Activated CD4-positive, CD25-positive, alpha-beta regulatory T cell treated with anti-CD3 and anti-CD28 coated beads, Interleukin-2, amount 50 U/mL, for 24 hours (primary cell): ENCODE results near the gene ZGRF1.
"Not testable (repeated sequence)": the region's sequence is repeated elsewhere in the genome, so short reads cannot be mapped to it uniquely, and the experiment has no call there.

Experiments
- ATAC-seq, 2 donors: fragments of 150-1000 bp; cut with Tn5 transposase; one replicate each; pipeline ENCODE4 v1.10.0; 2021; ENCODE audit warnings: mild to moderate bottlenecking in 1 of 2, moderate library complexity in 1 of 2

Gene ZGRF1

GRCh38 chr4:112546476-112546875 is 90.2 kb downstream of the ZGRF1 start:
- ATAC-seq = no peak

GRCh38 chr4:112545346-112545745 is 91.4 kb downstream of the ZGRF1 start:
- ATAC-seq = no peak

GRCh38 chr4:112540695-112541094 is 96.0 kb downstream of the ZGRF1 start:
- ATAC-seq = no peak

DNA sequence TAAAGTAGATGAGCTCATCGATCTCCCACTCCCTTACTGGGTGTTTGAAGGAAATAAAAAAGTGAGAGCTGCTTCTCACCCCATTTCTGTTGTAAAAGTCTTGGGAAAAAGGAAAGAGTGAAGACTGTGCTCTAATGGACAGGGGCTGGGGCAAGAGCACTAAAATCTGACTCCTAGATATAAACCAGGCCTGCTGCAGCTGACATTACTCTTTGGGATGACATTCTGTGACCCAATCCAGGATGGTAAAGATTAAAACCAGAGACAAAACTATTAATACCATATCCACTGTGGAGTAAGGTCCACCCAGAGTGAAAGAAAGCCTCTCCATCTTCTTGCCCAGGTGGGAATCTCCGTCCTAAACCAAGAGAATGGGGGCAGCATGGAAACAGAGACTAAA is 100.6 kb downstream of the ZGRF1 start:
- ATAC-seq = no peak

GRCh38 chr4:112532267-112532666 is 104.4 kb downstream of the ZGRF1 start:
- no peak for ATAC-seq

DNA sequence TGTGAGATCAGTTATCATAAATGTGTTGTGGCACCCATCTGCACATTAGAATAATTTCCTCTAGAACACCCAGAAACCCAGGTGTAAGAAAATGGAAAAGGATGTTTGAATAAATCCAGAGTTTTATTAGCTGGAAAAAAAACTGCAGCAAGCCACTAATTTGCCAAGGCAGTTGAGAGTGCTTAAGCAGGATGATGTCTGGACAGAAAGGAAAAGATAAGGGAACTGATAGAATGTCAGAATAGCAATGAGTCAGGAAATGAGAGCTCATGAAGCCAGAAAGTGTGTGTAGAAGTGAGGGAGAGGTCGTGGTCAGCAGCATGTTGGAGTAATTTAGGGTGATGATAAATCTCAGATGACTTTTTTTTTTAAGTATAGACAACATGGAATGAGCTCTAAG is 105.6 kb downstream of the ZGRF1 start:
- ATAC-seq = no peak

DNA sequence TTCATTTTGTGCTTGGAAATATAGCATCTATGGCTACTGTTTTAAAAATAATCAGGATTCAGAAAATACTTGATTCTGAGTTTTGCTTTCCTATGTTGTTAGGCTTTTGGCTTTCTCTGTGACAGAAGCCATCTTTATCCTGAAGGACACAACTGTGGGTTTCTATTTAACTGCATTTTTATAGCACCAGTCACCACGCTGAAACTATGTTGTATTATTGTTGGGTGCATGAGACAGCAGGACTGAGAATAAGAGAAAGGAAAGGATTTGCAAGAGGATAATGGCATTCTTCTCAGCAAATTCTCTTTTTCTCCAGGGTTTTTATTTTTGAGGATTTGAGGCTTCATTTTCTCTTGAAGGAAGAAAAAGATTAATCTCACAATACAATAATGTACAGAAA is 110.6 kb downstream of the ZGRF1 start:
- no peak for ATAC-seq

DNA sequence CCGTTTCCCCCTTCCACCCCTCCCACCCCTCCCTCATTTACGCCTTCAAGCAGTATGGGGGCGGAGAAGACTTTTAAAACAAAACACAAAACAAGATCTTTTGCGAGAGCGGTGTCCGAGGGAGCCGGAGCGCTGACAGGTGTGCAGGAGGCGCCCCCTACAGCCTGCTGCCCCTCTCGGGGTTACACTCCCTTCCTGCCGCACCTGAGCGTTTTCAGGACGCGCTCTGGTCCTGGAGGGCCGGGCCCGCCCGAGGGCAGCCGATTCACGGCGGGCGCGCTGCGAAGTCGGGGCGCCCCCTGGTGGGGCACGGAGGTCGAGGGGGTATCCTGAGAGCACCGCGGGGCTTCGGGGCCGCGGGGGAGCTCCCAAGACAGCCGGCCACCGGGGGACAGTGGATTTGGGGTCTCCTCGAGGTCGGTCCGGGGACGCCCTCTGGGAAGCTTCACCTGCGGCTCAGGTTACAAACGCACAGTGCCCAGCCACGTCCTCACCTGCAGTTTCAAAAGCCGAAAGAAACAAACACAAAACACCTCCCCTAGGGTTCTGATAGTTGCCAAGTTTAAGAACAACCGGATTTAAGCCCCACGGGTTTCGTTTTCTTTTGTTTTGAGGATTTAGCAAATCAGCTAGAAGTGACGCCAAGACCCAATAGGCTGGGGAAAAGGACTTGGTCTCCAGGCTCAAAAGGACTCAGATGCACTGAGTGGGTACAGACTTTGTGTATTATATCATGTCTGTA is 112.8 kb downstream of the ZGRF1 start:
- peak; percentile 83 to 88 for ATAC-seq

DNA sequence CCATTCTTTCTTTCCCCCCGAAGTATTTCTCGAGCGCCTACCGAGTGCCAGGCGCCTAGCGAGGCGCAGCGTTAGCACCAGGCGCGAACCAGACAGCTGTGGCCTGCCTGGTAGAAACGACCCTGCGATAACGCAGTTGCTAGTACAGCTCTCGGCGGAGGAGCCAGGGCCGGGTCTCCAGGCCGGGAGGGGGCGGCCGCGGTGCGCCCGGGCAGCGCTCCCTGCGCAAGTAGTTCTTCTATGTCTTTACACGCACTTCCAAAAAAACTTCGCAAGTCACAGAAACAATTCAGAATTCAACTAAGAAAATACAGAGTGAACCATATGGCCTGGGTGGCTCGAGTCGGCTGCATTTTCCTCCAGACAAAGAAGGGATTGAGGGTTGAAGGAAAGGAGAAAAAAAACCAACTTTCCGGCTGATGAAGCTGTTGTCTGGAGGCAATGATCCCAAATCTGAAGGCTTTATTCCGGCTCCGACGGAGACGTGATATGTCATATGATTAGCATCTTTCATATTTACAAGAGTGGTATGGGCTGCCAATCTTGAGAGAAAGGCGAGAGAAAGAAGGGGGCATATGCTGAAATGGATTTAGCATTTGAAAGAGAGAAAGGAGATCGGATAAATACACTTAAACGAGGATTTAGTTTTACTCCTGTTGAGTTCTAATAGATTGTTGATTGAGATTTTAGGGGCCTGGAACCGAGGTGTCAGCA is 113.5 kb downstream of the ZGRF1 start:
- ATAC-seq = peak; percentile 30 to 41

- not testable (repeated sequence) for ATAC-seq
Measured at GRCh38 chr4:112522431-112522830, 114.3 kb downstream of the ZGRF1 start.

DNA sequence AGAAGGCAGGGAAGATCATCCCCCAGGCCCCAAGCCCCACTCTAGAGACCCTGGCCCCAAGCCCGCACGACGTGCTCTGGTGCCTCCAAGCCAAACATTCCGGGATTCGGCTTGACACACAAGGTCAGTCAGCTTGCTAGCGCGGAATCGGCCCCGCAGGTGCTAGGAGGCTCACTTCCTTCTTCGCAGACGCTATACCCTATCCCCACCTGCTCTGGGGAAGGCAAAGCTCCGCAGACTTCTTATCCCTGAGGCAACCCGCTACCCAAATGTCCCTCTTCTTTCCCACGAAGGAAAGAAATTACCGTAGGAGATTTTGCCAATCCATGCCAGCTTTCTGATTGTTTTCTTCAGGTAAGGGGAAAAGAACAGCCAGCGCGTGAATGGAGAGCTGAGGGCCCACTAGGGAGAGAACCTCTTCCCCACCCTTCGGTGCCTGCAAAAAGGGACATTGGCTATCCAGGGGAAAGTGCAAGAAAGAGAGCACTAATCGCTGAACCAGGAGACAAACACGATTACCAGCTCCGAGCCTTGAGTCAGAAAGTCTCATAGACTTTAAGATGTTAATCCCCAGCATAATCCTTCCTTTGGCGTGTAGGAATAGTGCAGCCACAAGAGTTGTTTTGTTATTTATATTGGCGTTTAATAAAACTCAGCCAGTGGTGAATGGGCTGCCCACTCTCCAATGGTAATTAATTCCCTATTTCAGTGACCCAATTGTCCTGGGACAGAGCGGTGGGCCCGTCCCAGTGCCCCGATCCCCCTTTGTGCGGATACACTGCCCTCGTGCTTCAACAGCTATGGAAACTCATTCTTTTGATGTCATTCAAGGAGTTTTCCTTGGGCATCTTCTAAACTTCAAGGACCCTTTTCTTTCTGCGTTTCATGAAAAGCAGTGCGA is 115.3 kb downstream of the ZGRF1 start:
- ATAC-seq = no peak

DNA sequence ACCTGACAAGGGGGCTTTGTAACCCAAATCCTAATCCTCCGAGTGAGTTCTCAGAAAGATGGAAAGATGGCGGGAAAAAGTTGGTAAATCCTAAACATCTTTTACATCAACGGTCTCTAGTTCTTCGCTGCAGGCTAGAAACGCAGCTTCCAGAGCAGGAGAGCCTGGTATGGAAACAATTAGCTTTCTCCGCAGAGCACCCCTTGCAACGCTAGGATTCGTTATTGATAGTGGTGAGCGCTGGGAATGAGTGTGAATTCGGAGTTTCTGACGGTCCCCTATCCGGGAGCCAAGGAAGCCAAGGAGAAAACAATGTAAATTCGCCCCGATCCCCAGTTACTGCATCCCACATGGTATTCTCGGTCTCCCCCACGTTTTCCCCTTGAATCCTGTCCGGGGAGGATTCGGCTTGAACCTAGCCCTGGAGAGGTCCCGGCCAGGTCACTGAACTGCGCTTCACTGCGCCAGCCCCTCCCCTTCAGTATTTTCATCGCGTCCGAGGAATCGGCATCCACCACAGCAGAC is 116.0 kb downstream of the ZGRF1 start:
- ATAC-seq = no peak

DNA sequence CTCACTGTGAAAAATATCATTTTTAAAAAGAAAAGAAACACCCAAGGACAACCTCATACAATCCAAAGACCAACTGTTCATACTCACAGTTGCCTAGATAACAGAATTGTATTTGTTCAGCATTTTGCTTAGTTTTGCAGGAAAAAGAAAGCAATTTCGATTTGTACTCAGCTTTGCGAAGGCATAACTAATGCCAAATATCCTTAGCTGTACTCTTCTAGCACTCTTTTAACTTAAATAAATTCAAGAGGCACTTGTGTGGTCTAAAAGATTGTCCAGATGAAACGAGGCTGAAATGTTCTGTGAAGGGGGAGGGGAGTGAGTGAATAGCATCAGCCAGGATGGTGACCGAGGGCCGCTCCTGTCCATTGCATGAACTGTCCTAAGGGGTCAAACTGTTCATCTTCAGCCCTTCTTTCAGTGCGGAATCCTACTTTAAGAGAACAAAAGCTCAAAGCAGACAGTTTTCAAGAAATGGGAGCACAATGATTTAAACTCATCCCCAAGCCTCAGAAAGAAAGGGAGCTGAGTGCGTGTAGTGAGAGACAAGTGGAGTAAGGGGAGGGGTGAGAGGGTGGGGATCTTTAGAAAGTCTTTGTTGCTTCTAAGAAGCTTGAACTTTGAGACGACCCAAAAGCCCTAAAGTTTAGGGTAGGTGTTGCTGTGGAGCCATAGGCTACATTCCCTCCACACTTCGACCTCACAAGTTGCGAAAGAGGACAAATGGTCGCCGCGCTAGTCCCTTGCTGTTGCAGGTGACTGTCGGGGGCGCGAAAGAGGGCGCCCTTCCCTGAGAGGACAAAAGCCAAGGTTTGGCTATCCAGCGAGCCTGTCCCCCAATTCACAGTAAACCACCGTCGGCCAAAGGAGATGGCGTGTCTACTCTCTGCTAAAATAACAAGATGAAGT is 116.8 kb downstream of the ZGRF1 start:
- no peak for ATAC-seq

DNA sequence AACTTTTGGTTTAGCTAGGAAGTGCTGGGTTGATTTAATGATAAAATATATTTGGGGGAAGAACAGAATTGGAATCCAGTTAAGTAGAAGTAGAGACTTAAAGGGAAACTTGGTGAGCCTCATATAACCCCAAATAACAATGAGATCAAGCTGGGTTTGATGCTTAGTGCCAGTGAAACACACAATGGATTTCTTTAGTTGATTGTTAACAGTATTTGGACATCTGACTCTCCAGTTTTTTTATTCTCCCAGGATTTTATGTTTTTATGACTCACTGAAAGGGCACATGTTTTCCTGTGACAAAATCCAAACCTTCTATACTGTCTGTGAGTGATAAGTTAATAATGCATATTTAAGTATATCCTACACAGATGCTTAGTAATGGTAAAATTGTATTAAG is 118.0 kb downstream of the ZGRF1 start:
- no peak for ATAC-seq

- ATAC-seq = no peak
Measured at GRCh38 chr4:112517911-112518310, 118.8 kb downstream of the ZGRF1 start.

GRCh38 chr4:112517067-112517634 is 119.6 kb downstream of the ZGRF1 start:
- ATAC-seq = no peak

DNA sequence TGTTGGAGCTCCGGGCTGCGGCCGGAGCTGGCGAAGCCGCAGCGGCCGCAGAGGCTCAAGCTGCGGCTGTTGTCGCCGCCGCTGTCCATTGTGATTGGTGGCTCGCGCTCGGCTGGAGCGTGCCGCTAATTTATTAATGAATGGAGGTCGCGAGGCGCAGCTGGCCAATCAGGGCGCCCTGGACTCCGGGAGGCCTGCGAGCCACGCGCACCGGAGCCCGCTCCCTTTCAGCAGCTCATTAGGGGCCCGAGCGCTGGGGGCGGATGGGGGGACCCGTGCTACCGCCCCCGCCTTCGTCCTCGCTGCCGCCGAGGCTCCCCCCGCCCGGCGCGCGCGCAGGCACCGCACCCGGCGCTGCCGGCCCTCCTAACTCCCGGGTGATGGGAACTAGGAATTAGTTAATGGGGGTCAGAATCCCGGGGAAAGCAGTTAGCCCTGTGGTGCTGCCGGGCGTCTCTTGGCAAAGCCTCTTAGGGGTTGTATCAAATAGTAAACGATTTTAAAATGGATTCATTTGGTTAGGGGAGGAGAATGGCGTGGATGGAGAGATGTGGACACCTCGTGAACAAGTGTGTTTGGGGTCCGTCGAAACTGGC is 120.1 kb downstream of the ZGRF1 start:
- ATAC-seq = no peak

GRCh38 chr4:112516066-112516470 is 120.6 kb downstream of the ZGRF1 start, which contains the start of gene NEUROG2:
NEUROG2 (minus strand) TSS chr4:112516180; CDS start chr4:112515475, 705 bp downstream.
- no peak for ATAC-seq

DNA sequence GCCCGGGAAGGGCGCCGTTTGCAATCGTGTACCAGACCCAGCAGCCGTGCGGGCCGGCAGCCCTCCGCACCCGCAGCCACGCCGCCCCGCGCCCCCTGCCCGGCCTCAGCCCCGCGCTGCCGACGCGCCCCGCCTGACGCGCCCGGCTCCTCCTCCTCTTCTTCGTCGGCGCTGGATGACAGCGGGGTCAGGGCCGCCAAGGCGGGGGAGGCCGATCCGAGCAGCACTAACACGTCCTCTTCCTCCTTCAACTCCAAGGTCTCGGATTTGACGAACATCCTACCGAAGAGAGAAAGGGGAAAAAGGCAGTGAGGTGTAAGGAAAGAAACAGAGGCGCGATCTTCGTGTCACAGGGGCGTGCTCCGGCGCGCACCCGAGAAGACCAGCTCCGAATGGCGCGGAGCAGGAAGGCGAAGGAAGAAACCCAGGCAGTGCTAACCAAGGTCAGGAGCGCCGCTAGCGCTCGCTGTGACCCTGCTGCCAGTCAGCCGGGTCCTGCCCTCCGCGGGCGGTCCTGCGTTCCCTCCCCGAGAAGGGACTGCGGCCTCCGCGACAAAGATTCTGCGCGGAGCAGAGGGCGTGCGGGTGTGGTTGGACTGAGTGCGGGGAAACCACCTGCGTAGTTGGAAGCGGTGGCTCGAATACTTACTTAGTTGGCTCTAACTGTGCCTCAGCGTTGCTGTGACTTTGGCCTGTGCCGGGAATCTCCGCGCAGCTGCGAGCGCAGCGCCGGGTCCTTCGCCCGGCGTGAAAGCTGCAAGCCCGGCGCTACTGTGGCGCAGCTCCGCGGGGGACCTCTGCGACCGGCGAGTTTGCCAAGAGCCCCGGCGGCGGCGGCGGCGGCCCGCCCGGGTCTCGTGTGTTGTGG is 121.3 kb downstream of the ZGRF1 start:
- peak; percentile 57 to 62 for ATAC-seq

DNA sequence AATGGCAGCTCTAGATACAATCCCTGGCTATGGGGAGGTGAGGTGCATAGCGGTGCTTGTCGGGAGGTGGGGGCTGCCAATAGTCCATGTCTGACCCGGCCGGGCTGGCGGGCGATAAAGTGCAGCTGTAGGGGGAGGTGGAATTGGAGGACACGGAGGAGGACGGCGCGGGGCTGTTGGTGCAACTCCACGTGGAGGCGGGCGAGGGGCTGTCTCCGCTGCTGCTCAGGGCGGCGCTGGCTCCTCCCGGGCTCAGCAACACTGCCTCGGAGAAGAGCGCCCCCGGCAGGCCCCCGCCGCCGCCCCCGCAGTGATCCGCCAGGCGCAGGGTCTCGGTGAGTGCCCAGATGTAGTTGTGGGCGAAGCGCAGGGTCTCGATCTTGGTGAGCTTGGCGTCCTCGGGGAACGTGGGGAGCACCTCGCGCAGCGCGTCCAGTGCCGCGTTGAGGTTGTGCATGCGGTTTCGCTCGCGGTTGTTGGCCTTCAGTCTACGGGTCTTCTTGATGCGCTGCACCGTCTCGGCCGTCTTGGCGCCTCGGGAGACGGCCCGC is 122.0 kb downstream of the ZGRF1 start:
- no peak for ATAC-seq
